HFF-Myc (cell line): ENCODE measurements around the gene IL1RN.

Experiments
- DNase-seq: peaks from one replicate; pipeline ENCODE4 v3.0.0-alpha.2; 2011; ENCODE audit warnings: low read depth; ENCODE audit errors: extremely low read depth
- H3K4me3 ChIP-seq: replicated peaks from 2 replicates; pipeline ENCODE4 v1.5.1; 2011; ENCODE audit warnings: low read depth, mild to moderate bottlenecking, control low read depth, low read length
- TF ChIP-seq, protein P1 (sequence below): IDR thresholded peaks from 2 replicates; pipeline ENCODE4 v1.5.1; 2012; ENCODE audit warnings: mild to moderate bottlenecking, low read depth, low read length, control low read depth; ENCODE audit errors: missing control alignments

The IL1RN gene

DNA sequence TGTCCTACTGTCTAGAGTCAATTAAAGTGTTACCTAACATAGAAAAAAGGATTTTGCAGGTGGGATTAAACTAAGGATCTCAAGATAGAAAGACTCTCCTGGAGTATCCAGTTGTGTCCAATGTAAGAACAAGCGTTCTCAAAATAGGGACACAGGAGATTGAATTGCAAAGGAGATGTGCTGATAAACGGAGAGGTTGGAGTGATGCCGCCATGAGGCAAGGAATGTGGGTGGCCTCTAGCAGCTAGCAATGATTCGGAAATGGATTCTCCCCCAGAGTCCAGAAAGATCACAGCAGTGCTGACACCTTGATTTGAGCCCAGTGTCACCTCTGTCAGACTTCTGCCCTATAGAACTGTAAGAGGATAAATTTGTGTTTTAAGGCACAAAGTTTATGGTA lies 24.1 kb upstream of the IL1RN start:
- DNase-seq = no peak
- TF ChIP-seq, protein P1, sequence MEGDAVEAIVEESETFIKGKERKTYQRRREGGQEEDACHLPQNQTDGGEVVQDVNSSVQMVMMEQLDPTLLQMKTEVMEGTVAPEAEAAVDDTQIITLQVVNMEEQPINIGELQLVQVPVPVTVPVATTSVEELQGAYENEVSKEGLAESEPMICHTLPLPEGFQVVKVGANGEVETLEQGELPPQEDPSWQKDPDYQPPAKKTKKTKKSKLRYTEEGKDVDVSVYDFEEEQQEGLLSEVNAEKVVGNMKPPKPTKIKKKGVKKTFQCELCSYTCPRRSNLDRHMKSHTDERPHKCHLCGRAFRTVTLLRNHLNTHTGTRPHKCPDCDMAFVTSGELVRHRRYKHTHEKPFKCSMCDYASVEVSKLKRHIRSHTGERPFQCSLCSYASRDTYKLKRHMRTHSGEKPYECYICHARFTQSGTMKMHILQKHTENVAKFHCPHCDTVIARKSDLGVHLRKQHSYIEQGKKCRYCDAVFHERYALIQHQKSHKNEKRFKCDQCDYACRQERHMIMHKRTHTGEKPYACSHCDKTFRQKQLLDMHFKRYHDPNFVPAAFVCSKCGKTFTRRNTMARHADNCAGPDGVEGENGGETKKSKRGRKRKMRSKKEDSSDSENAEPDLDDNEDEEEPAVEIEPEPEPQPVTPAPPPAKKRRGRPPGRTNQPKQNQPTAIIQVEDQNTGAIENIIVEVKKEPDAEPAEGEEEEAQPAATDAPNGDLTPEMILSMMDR = no peak
- H3K4me3 ChIP-seq = no peak overlapping the region

DNA sequence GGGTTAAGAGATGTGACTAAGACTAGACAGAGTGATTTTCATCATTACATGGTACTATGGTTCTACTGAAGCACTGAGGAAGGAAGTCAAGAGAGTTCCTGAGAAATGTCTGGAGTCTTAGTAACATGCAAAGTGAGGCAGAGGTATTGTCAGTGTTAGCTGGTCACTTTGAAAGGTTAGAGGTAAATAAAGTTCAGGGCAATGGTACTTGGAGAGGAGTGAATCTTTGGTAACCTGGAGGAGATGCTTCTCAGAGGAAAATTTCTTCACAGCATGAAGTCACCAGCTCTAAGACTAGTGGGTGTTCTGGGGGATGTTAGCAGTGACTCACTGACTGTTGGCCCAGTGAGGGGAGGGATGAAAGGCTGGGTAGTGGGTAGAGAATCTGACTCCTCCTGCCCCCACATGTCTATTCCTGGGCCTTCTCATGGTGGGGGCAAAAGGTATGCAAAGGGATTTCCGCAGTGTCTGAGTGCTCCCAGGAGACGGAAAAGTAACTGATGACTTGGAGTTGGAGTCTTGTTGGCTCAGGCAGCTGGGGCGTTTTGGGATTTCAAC lies 23.3 kb upstream of the IL1RN start:
- TF ChIP-seq, protein P1 = no peak
- no peak overlapping the region for H3K4me3 ChIP-seq
- no peak for DNase-seq

DNA sequence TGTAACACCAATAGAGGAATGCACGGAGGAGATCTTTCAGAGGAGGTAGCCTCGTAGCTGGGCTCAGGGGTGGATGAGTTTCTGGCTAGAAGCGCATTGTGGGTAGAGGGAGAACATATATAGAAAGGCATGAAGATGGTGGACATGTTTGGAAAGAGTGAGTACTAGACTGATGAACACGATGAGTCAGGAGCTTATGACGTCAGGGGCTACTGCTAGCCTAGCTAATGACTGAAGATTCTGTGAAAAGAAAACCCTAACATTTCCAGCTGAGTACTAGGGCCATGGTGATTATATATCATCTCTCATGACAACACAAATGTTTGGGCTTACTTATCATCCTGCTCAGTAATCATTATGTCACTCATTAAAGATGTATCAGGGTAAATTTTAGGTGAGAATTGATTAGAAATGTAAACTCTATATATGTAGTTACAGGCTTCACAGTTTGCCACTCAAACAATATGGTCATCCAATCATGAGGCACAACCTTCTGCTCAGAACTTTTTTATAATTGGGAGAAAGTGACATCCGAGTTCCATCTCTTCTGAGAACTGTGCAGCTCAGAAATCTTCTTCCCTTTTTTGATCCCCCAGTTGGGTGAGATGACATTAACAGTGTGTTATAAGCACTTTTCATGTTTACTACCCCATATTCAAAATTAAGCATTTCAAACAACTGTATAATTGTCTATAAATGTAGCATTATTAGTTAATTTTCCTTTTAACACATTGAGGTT lies 22.2 kb upstream of the IL1RN start:
- TF ChIP-seq, protein P1 = no peak
- DNase-seq = no peak
- no peak overlapping the region for H3K4me3 ChIP-seq

DNA sequence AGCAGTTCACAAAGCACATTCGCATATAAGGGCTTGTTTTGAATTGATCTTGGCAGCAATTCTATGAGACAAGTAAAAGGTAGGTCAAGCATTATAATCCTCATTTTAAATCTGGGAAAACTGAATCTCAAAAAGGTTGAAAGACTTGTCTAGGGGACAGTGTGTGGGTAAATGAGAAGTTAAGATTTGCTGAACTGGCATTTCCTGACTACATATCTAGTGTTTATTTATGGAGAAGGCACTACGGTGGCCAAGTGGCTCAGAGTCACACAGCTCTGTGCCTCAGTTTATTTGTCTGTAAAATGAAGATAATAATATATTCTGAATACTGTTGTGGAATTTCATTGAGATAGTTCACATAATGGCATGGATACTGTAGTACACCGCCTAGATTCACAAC lies 16.3 kb upstream of the IL1RN start:
- no peak overlapping the region for H3K4me3 ChIP-seq
- DNase-seq = no peak
- TF ChIP-seq, protein P1 = no peak

DNA sequence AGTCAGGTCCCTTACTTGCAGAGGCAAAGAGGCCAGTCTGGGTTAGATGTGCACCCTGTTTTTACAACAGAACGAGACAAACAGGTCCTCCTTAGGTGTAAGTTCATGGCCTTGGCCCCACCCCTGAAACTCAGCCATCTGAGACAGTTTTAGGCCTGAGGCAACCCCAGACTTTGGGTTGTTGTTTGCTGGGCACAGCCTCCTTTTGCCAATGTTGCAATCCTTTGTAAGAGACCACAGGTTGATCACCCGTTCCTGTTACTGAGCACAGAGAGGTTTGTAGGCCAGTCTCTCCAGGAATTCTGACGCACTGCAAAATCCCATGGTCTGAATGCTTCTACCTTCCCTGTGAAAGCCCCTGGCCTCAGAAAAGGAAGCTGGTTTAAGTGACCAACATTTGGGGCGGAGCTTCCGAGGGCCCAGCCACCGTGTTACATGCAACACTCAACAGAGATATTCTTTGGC lies 15.5 kb upstream of the IL1RN start:
- DNase-seq = no peak
- no peak overlapping the region for H3K4me3 ChIP-seq
- TF ChIP-seq, protein P1 = no peak

DNA sequence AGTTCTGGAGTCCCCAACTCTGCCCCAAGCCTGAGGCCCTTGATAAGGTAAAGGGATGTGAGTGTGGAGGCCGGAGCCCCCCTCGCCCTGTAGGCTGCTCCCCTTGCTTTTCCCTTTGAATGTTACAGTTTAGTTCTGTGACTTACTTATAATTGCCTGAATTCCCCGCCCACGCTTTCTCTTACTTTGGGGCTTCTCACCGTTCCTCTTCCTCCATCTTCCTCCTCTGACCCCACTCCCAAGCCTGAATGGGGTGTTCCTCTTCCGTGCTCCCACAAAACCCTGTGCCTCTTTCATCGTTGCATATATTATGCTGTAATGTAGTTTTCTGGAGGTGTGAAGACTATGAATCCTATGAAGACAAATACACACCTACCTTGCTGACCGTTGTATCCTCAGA lies 15.0 kb upstream of the IL1RN start:
- H3K4me3 ChIP-seq = no peak overlapping the region
- no peak for DNase-seq
- TF ChIP-seq, protein P1 = no peak
